ENCODE results near the gene RNF148.
"Not testable (repeated sequence)": the region's sequence is repeated elsewhere in the genome, so short reads cannot be mapped to it uniquely, and the experiment has no call there.

The RNF148 gene

GRCh38 chr7:122689346-122690109, 13.2 kb downstream of the RNF148 start:
- DNase-seq = no peak

GRCh38 chr7:122688400-122688998, 14.2 kb downstream of the RNF148 start:
- no peak for DNase-seq

GRCh38 chr7:122686360-122686878, 16.3 kb downstream of the RNF148 start:
- no peak for DNase-seq

GRCh38 chr7:122684504-122684903, 18.2 kb downstream of the RNF148 start:
- no peak for DNase-seq

- no peak for DNase-seq
Measured at GRCh38 chr7:122682815-122683550, 19.7 kb downstream of the RNF148 start.

- DNase-seq = not testable (repeated sequence)
Measured at GRCh38 chr7:122681186-122681585, 21.5 kb downstream of the RNF148 start.

GRCh38 chr7:122679813-122680212, 22.9 kb downstream of the RNF148 start:
- no peak for DNase-seq

GRCh38 chr7:122679269-122679709, 23.4 kb downstream of the RNF148 start:
- not testable (repeated sequence) for DNase-seq

GRCh38 chr7:122677149-122677548, 25.6 kb downstream of the RNF148 start:
- DNase-seq = no peak

GRCh38 chr7:122676466-122676865, 26.3 kb downstream of the RNF148 start:
- no peak for DNase-seq

- no peak for DNase-seq
Measured at GRCh38 chr7:122675621-122676020, 27.1 kb downstream of the RNF148 start.

GRCh38 chr7:122675011-122675410, 27.7 kb downstream of the RNF148 start:
- DNase-seq = no peak

- no peak for DNase-seq
Measured at GRCh38 chr7:122674502-122674901, 28.2 kb downstream of the RNF148 start.

- DNase-seq = no peak
Measured at GRCh38 chr7:122673951-122674350, 28.8 kb downstream of the RNF148 start.

- DNase-seq = no peak
Measured at GRCh38 chr7:122672536-122672935, 30.2 kb downstream of the RNF148 start.

- no peak for DNase-seq
Measured at GRCh38 chr7:122663733-122664132, 39.0 kb downstream of the RNF148 start.

- no peak for DNase-seq
Measured at GRCh38 chr7:122658856-122659255, 43.9 kb downstream of the RNF148 start.

- no peak for DNase-seq
Measured at GRCh38 chr7:122653685-122654084, 49.0 kb downstream of the RNF148 start.

- DNase-seq = no peak
Measured at GRCh38 chr7:122652876-122653275, 49.8 kb downstream of the RNF148 start.

Data from RPMI8226 (cell line).